Glutamatergic neuron (in vitro differentiated cells): ENCODE results near the gene GPRIN1. TPM values are rescaled to one million over a fixed set of nuclear protein-coding genes. Genes with fewer than 3 reads are reported as not detected.

Source experiments
- DNase-seq: peaks from one replicate; pipeline ENCODE4 v3.0.0; 2022
- H3K27ac Mint-ChIP-seq: one replicate; pipeline ENCODE4 v1.8.0; 2020; ENCODE audit warnings: mild to moderate bottlenecking, mixed read lengths, inconsistent platforms; ENCODE audit not compliant: unreplicated experiment
- H3K27me3 Mint-ChIP-seq: one replicate; pipeline ENCODE4 v1.8.0; 2020; ENCODE audit warnings: mild to moderate bottlenecking, moderate library complexity, mixed read lengths, inconsistent platforms; ENCODE audit not compliant: unreplicated experiment
- H3K36me3 Mint-ChIP-seq: one replicate; pipeline ENCODE4 v1.8.0; 2020; ENCODE audit warnings: mild to moderate bottlenecking, mixed read lengths, inconsistent platforms; ENCODE audit not compliant: unreplicated experiment
- H3K4me1 Mint-ChIP-seq: one replicate; pipeline ENCODE4 v1.8.0; 2020; ENCODE audit warnings: mild to moderate bottlenecking, low read depth, mixed read lengths, inconsistent platforms; ENCODE audit not compliant: unreplicated experiment
- H3K4me3 Mint-ChIP-seq: one replicate; pipeline ENCODE4 v1.8.0; 2020; ENCODE audit warnings: mild to moderate bottlenecking, mixed read lengths, inconsistent platforms; ENCODE audit not compliant: unreplicated experiment
- H3K9me3 Mint-ChIP-seq: one replicate; pipeline ENCODE4 v1.8.0; 2020; ENCODE audit warnings: mild to moderate bottlenecking, moderate library complexity, mixed read lengths, inconsistent platforms; ENCODE audit not compliant: unreplicated experiment
- total RNA-seq: library from RNA; stranded (reverse); fragmentation: NEBNext Ultra II Directional; extraction: Animal tissue kit (Norgen Biotek cat#: 25700); gene quantifications from one replicate; pipeline ENCODE4 v1.2.1, GENCODE V29; 2021; ENCODE audit not compliant: unreplicated experiment
- TF ChIP-seq, protein P1 (sequence below): fragments of 200-600 bp; sonication (generic); IDR thresholded peaks from one replicate; pipeline ENCODE4 v1.5.0; 2021; ENCODE audit not compliant: partially characterized antibody, unreplicated experiment

Gene GPRIN1
- total RNA-seq, 1 donor from 2014 or later: 72.3 TPM

DNA sequence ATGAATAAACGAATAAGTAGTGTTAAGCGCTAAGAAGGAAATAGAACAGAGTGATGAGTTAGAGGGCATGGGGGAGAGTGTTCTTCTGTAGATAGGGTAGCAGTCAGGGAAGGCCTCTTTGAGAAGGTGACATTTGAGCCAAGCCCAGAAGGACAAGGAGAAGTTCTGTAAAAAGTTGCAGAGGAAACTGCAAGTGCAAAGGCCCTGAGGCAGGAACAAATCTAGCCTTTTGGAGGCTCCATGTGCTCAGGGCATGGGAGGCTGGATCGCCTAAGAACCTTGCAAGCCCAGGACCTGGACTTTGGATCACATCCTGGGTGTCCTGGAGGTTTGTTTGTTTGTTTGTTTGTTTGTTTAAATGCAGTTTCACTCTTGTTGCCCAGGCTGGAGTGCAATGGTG, 28.5 kb upstream of the GPRIN1 start:
- Mint-ChIP-seq H3K27ac (no peak overlapping the region), H3K9me3 (peaks cover 3% of the 10 kb centered on the region), H3K36me3 (peaks cover 11% of the 10 kb centered on the region), H3K4me3 (no peak overlapping the region), H3K4me1 (peaks cover 2% of the 10 kb centered on the region), H3K27me3 (peaks cover 6% of the 10 kb centered on the region)
- no peak for DNase-seq
- TF ChIP-seq, protein P1, sequence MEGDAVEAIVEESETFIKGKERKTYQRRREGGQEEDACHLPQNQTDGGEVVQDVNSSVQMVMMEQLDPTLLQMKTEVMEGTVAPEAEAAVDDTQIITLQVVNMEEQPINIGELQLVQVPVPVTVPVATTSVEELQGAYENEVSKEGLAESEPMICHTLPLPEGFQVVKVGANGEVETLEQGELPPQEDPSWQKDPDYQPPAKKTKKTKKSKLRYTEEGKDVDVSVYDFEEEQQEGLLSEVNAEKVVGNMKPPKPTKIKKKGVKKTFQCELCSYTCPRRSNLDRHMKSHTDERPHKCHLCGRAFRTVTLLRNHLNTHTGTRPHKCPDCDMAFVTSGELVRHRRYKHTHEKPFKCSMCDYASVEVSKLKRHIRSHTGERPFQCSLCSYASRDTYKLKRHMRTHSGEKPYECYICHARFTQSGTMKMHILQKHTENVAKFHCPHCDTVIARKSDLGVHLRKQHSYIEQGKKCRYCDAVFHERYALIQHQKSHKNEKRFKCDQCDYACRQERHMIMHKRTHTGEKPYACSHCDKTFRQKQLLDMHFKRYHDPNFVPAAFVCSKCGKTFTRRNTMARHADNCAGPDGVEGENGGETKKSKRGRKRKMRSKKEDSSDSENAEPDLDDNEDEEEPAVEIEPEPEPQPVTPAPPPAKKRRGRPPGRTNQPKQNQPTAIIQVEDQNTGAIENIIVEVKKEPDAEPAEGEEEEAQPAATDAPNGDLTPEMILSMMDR: no peak

DNA sequence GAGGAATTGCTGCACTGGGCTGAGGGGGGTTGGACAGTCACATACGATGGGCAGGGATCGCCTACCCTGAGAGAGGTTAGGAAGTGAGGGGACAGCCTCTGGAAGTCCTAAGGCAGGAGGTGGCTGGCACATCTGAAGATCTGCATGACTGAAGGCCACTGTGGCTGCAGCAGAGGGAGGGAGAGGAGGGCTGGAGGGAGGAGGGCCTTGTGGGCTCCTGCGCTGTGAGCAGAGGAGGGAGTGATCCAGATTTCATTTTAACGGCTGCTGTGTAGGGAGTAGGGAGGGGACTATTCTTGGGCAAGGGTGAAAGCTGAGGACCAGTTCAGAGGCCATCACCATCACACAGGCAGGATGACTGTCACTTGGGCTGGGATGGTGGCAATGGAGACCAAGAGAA, 27.6 kb upstream of the GPRIN1 start:
- Mint-ChIP-seq H3K4me1 (peaks cover 2% of the 10 kb centered on the region), H3K27me3 (peaks cover 6% of the 10 kb centered on the region), H3K27ac (no peak overlapping the region), H3K36me3 (peaks cover 11% of the 10 kb centered on the region), H3K4me3 (no peak overlapping the region), H3K9me3 (peaks cover 3% of the 10 kb centered on the region)
- DNase-seq: no peak
- TF ChIP-seq, protein P1: no peak

DNA sequence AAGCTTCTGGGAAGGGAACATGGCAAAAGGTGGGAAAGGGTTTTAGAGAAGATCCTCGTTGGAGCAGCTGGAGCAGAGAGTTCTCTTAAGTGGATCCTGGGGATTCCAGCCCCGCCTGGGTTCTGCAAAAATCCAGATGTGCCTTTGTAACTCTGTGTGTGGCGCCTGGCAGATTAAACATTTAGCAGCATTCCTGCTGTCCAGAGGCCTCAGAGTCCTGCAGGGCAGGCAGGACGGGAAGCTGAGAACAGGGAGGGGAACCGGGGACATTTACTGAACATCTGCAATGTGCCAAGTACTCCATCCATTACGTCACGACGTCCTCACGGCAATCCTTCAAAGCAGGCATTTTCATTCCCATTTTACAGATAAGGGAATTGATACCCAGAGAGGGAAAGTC, 26.5 kb upstream of the GPRIN1 start:
- peaks cover 11% of the 10 kb centered on the region for H3K36me3 Mint-ChIP-seq
- H3K4me1 Mint-ChIP-seq: peaks cover 2% of the 10 kb centered on the region
- no peak overlapping the region for H3K4me3 Mint-ChIP-seq
- H3K27ac Mint-ChIP-seq: no peak overlapping the region
- H3K9me3 Mint-ChIP-seq: peaks cover 3% of the 10 kb centered on the region
- H3K27me3 Mint-ChIP-seq: peaks cover 11% of the 10 kb centered on the region
- TF ChIP-seq, protein P1: no peak
- no peak for DNase-seq

DNA sequence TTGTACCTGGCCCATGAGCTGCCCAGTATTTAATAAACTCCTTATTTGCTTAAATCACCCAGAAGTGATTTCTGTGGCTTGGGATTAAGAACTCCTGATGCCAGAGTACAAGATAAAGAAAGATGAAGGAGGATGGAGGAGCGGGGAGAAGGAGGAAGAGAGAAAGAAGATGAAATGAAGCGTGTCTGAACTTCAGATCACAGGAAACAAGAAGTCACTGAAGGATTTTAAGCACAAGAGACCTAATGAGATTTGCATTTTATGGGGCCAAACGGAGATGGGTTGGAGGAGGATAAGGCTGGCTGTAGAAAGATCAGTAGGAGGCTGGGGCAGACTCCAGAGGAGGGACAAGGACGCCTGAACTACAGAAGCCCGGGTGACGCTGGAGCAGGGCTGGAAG, 23.6 kb upstream of the GPRIN1 start:
- peaks cover 20% of the 10 kb centered on the region for H3K27me3 Mint-ChIP-seq
- H3K9me3 Mint-ChIP-seq: peaks cover 8% of the 10 kb centered on the region
- DNase-seq: no peak
- H3K4me1 Mint-ChIP-seq: peaks cover 6% of the 10 kb centered on the region
- H3K36me3 Mint-ChIP-seq: peaks cover 11% of the 10 kb centered on the region
- TF ChIP-seq, protein P1: no peak
- no peak overlapping the region for H3K4me3 Mint-ChIP-seq
- H3K27ac Mint-ChIP-seq: no peak overlapping the region

DNA sequence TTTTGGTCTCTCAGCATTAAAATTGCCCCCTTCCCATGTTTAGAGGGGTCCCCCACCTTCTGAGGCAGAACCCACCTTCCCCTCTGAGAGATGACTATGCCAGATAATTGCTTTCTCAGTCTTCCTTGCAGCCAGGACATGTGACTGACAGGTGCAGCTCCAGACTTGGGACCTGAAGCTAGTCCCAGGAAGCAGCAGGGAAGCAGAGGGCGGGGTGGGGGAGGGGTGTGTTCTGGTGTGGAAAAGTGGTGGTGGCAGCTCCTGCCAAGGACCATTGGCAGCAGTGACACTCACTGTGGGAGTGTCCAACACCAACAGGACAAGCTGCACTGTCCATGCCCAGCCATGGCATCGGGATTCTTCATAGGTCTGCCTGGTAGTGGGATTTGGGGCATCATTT, 22.8 kb upstream of the GPRIN1 start:
- H3K9me3 Mint-ChIP-seq: peaks cover 10% of the 10 kb centered on the region
- H3K27ac Mint-ChIP-seq: no peak overlapping the region
- TF ChIP-seq, protein P1: no peak
- no peak overlapping the region for H3K4me3 Mint-ChIP-seq
- H3K27me3 Mint-ChIP-seq: peaks cover 22% of the 10 kb centered on the region
- peaks cover 14% of the 10 kb centered on the region for H3K4me1 Mint-ChIP-seq
- peaks cover 4% of the 10 kb centered on the region for H3K36me3 Mint-ChIP-seq
- no peak for DNase-seq
